Measurements from ENCODE around the gene FBXL14. TPM values are rescaled to one million over a fixed set of nuclear protein-coding genes. Genes with fewer than 3 reads are reported as not detected.

The FBXL14 gene
- total RNA-seq, 4 donors from 2014 or later: 12.0 to 22.6 (median 16.0) TPM

- Histone ChIP-seq H3K27me3 (no peaks in the 10 kb centered on the region), H3K4me3 (no peak overlapping the region), H3K36me3 (no peaks in the 10 kb centered on the region), H3K27ac (replicated peaks in 1 of 4) (no peak overlapping the region), H3K4me1 (peaks cover 20 to 55% (median 42%) of the 10 kb centered on the region in 4 donors), H3K9me3 (no peaks in the 10 kb centered on the region)
- intact Hi-C loops (cut with DNase I): no loop called here
- 92% methylated on average over 7 of the region's 7 CpGs for WGBS
- TF ChIP-seq CTCF (IDR thresholded peaks at IDR 0.05) (no peak), POLR2AphosphoS5 (IDR thresholded peaks at IDR 0.05) (no peak), EP300 (IDR thresholded peaks at IDR 0.05) (no peak), POLR2A (IDR thresholded peaks at IDR 0.05; ENCODE audit: low read depth) (no peak)
- no peak for DNase-seq (ENCODE audit: extremely low spot score)
Measured at GRCh38 chr12:1610072-1610643, 15.8 kb upstream of the FBXL14 start.

- TF ChIP-seq POLR2AphosphoS5 (IDR thresholded peaks at IDR 0.05): peak in 1 of 2 donors; percentile 43
- TF ChIP-seq CTCF (IDR thresholded peaks at IDR 0.05): no peak
- Histone ChIP-seq H3K4me1 (peaks cover 20 to 63% (median 45%) of the 10 kb centered on the region in 4 donors), H3K4me3 (no peak overlapping the region), H3K27ac (replicated peaks in 1 of 4) (peak overlapping the region; percentile 33 to 90 (median 66)), H3K27me3 (no peaks in the 10 kb centered on the region), H3K36me3 (no peaks in the 10 kb centered on the region), H3K9me3 (no peaks in the 10 kb centered on the region)
- intact Hi-C loops (cut with DNase I): no loop called here
- WGBS: 35% methylated on average over 5 of the region's 5 CpGs
- no peak for DNase-seq (ENCODE audit: extremely low spot score)
Measured at GRCh38 chr12:1608713-1609119, 14.3 kb upstream of the FBXL14 start.

GRCh38 chr12:1607940-1608712 lies 13.7 kb upstream of the FBXL14 start:
- H3K27ac ChIP-seq (replicated peaks in 1 of 4): peak overlapping the region; percentile 16 to 90 (median 62)
- intact Hi-C loops (cut with DNase I): no loop called here

GRCh38 chr12:1606021-1606622 lies 11.7 kb upstream of the FBXL14 start:
- Histone ChIP-seq H3K4me1 (peaks cover 24 to 53% (median 37%) of the 10 kb centered on the region in 4 donors), H3K36me3 (no peaks in the 10 kb centered on the region), H3K4me3 (peak overlapping the region; percentile 48 to 61 (median 51)), H3K27ac (replicated peaks in 1 of 4) (peak overlapping the region; percentile 84 to 92 (median 90)), H3K9me3 (no peaks in the 10 kb centered on the region), H3K27me3 (no peaks in the 10 kb centered on the region)
- peak; percentile 95 for DNase-seq (ENCODE audit: extremely low spot score)
- intact Hi-C loops (cut with DNase I): no loop called here
- 0% methylated on average over 12 of the region's 12 CpGs for WGBS
- peak; percentile 82 to 85 for TF ChIP-seq POLR2AphosphoS5 (IDR thresholded peaks at IDR 0.05)
- no peak for TF ChIP-seq POLR2A (IDR thresholded peaks at IDR 0.05; ENCODE audit: low read depth)

More at GRCh38 chr12:1607940-1608712, 13.7 kb upstream of the FBXL14 start:
- DNase-seq (ENCODE audit: extremely low spot score): no peak
- Histone ChIP-seq H3K9me3 (no peaks in the 10 kb centered on the region), H3K4me1 (peaks cover 20 to 63% (median 45%) of the 10 kb centered on the region in 4 donors), H3K36me3 (no peaks in the 10 kb centered on the region), H3K27me3 (no peaks in the 10 kb centered on the region), H3K4me3 (no peak overlapping the region)
- TF ChIP-seq POLR2A (IDR thresholded peaks at IDR 0.05; ENCODE audit: low read depth) (no peak), CTCF (IDR thresholded peaks at IDR 0.05) (no peak), POLR2AphosphoS5 (IDR thresholded peaks at IDR 0.05) (no peak), EP300 (IDR thresholded peaks at IDR 0.05) (no peak)
- WGBS: 92% methylated on average over 3 of the region's 3 CpGs

Data from esophagus muscularis mucosa (tissue), 4 donors.